Activated CD8-positive, alpha-beta T cell treated with anti-CD3 and anti-CD28 coated beads for 36 hours (primary cell): Measurements from ENCODE around the gene PGRMC1. TPM values are rescaled to one million over a fixed set of nuclear protein-coding genes. Genes with fewer than 3 reads are reported as not detected.
A peak's percentile ranks its signal among the peaks of the same experiment; 100 is the strongest.
"Not testable (repeated sequence)": the region's sequence is repeated elsewhere in the genome, so short reads cannot be mapped to it uniquely, and the experiment has no call there.

Source experiments
- ATAC-seq: fragments of 200-7000 bp; cut with Tn5 transposase; one replicate; pipeline ENCODE4 v1.10.0; 2021; ENCODE audit warnings: mild to moderate bottlenecking, moderate library complexity
- CTCF ChIA-PET: fragments of 350-600 bp; sonication (Branson Sonifier 250); formaldehyde crosslinking; loops from one replicate; lab custom pipeline; 2021; ENCODE audit warnings: antibody characterized with exemption; lab: Charles Lee
- POLR2A ChIA-PET: fragments of 350-600 bp; sonication (Branson Sonifier 250); formaldehyde crosslinking; loops from one replicate; lab custom pipeline; 2021; ENCODE audit warnings: antibody characterized with exemption; lab: Charles Lee
- DNase-seq: peaks from one replicate; pipeline ENCODE4 v3.0.0-alpha.2; 2020
- H3K27ac Mint-ChIP-seq: one replicate; pipeline ENCODE4 v1.8.0; 2021; ENCODE audit warnings: mild to moderate bottlenecking, mixed read lengths
- H3K27me3 Mint-ChIP-seq: one replicate; pipeline ENCODE4 v1.8.0; 2021; ENCODE audit warnings: mixed read lengths
- H3K36me3 Mint-ChIP-seq: one replicate; pipeline ENCODE4 v1.8.0; 2021; ENCODE audit warnings: low read depth, mixed read lengths
- H3K4me1 Mint-ChIP-seq: one replicate; pipeline ENCODE4 v1.8.0; 2021; ENCODE audit warnings: low read depth, mixed read lengths
- H3K4me3 Mint-ChIP-seq: one replicate; pipeline ENCODE4 v1.8.0; 2021; ENCODE audit warnings: mild to moderate bottlenecking, moderate library complexity, mixed read lengths
- H3K9me3 Mint-ChIP-seq: one replicate; pipeline ENCODE4 v1.8.0; 2021; ENCODE audit warnings: mixed read lengths
- intact Hi-C: fragments of 100-400 bp; cut with micrococcal nuclease; formaldehyde crosslinking; loops from one replicate; pipeline ENCODE4 v1.10.0; 2022
- total RNA-seq, 2 experiments: library from RNA; stranded (reverse); gene quantifications; one replicate each; pipeline ENCODE4 v1.2.3, GENCODE V29; 2021
- TF ChIP-seq, protein P1 (sequence below): fragments of 200-600 bp; IDR thresholded peaks from one replicate; pipeline ENCODE4 v1.8.0; 2022; ENCODE audit warnings: antibody characterized with exemption, mild to moderate bottlenecking

Gene PGRMC1
- total RNA-seq, 2 experiments from 2014 or later: 36.8 to 37.1 TPM

DNA sequence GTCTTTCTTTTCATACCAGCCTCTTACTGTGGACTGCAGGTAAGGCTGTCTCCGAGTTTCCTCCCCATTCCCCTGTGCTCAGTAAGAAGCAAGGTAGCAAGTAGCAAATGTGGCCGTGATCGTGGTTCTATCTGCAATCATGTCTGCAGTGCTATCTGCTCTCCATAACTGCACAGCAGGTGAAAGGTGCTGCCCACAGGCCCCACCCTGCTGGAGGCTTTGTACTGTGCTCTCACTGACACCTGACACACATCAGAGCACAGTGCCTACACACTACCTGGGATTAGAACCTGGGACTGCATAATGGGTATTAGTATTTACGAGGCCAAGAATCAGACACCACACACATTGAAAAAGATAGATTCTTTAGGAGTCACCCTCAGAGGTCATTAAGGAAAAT is 15.3 kb downstream of the PGRMC1 start:
- Mint-ChIP-seq H3K4me1 (peaks cover 7% of the 10 kb centered on the region), H3K4me3 (no peak overlapping the region), H3K9me3 (no peaks in the 10 kb centered on the region), H3K36me3 (peaks cover 1% of the 10 kb centered on the region), H3K27me3 (no peaks in the 10 kb centered on the region), H3K27ac (no peak overlapping the region)
- ATAC-seq: no peak
- intact Hi-C loops: no loop called here
- no peak for DNase-seq
- TF ChIP-seq, protein P1, sequence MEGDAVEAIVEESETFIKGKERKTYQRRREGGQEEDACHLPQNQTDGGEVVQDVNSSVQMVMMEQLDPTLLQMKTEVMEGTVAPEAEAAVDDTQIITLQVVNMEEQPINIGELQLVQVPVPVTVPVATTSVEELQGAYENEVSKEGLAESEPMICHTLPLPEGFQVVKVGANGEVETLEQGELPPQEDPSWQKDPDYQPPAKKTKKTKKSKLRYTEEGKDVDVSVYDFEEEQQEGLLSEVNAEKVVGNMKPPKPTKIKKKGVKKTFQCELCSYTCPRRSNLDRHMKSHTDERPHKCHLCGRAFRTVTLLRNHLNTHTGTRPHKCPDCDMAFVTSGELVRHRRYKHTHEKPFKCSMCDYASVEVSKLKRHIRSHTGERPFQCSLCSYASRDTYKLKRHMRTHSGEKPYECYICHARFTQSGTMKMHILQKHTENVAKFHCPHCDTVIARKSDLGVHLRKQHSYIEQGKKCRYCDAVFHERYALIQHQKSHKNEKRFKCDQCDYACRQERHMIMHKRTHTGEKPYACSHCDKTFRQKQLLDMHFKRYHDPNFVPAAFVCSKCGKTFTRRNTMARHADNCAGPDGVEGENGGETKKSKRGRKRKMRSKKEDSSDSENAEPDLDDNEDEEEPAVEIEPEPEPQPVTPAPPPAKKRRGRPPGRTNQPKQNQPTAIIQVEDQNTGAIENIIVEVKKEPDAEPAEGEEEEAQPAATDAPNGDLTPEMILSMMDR: no peak
- ChIA-PET POLR2A (no interaction called here), CTCF (interaction anchor here (1.2 to 1.4 kb wide), 2 partner anchors 14 to 403 kb away, joined by 3 to 4 read pairs; no protein-coding TSS in a partner anchor)

- no peaks in the 10 kb centered on the region for H3K9me3 Mint-ChIP-seq
- TF ChIP-seq, protein P1: no peak
- peaks cover under 1% of the 10 kb centered on the region for H3K27me3 Mint-ChIP-seq
- no peak for ATAC-seq
- CTCF ChIA-PET: no interaction called here
- H3K4me1 Mint-ChIP-seq: peaks cover 7% of the 10 kb centered on the region
- H3K4me3 Mint-ChIP-seq: no peak overlapping the region
- POLR2A ChIA-PET: interaction anchor here (0.9 kb wide), 1 partner anchor 17 kb away, joined by 3 read pairs; no protein-coding TSS in a partner anchor
- no peak for DNase-seq
- no peak overlapping the region for H3K27ac Mint-ChIP-seq
- intact Hi-C loops: no loop called here
- peaks cover 1% of the 10 kb centered on the region for H3K36me3 Mint-ChIP-seq
Observed at GRCh38 chrX:119252716-119253115, 16.6 kb downstream of the PGRMC1 start.

- no peak overlapping the region for H3K4me3 Mint-ChIP-seq
- H3K4me1 Mint-ChIP-seq: no peaks in the 10 kb centered on the region
- H3K36me3 Mint-ChIP-seq: no peaks in the 10 kb centered on the region
- intact Hi-C loops: loop anchor here (2.0 to 10.0 kb wide), 2 partner anchors 122 to 148 kb away; no protein-coding TSS in a partner anchor
- TF ChIP-seq, protein P1: peak; percentile 64
- DNase-seq: peak; percentile 32
- peaks cover 1% of the 10 kb centered on the region for H3K27me3 Mint-ChIP-seq
- H3K27ac Mint-ChIP-seq: no peak overlapping the region
- no peak for ATAC-seq
- CTCF ChIA-PET: interaction anchor here (0.7 to 2.5 kb wide), 7 partner anchors 8 to 273 kb away, joined by 3 to 14 read pairs (median 4); no protein-coding TSS in a partner anchor
- POLR2A ChIA-PET: no interaction called here
- no peaks in the 10 kb centered on the region for H3K9me3 Mint-ChIP-seq
Observed at GRCh38 chrX:119266364-119266995, 30.4 kb downstream of the PGRMC1 start.

- ATAC-seq, H3K27me3 Mint-ChIP-seq, H3K36me3 Mint-ChIP-seq, H3K4me3 Mint-ChIP-seq, DNase-seq, POLR2A ChIA-PET, H3K27ac Mint-ChIP-seq, H3K9me3 Mint-ChIP-seq, H3K4me1 Mint-ChIP-seq: not testable (repeated sequence)
- CTCF ChIA-PET: interaction anchor here (1.6 kb wide), 1 partner anchor 148 kb away, joined by 4 read pairs; no protein-coding TSS in a partner anchor
- intact Hi-C loops: loop anchor here (2.0 to 10.0 kb wide), 2 partner anchors 122 to 148 kb away; no protein-coding TSS in a partner anchor
Observed at GRCh38 chrX:119267115-119267514, 31.0 kb downstream of the PGRMC1 start.

GRCh38 chrX:119272882-119273419 is 36.9 kb downstream of the PGRMC1 start:
- CTCF ChIA-PET: interaction anchor here (1.0 to 1.4 kb wide), 2 partner anchors 11 to 154 kb away, joined by 3 to 6 read pairs; no protein-coding TSS in a partner anchor
- Mint-ChIP-seq H3K9me3 (no peaks in the 10 kb centered on the region), H3K4me1 (peaks cover 9% of the 10 kb centered on the region), H3K36me3 (no peaks in the 10 kb centered on the region), H3K27me3 (peaks cover 14% of the 10 kb centered on the region), H3K4me3 (peak overlapping the region; percentile 59), H3K27ac (no peak overlapping the region)
- POLR2A ChIA-PET: interaction anchor here (1.3 kb wide), 1 partner anchor 10 kb away, joined by 3 read pairs; no protein-coding TSS in a partner anchor
- intact Hi-C loops: no loop called here
- DNase-seq (no peak), ATAC-seq (no peak)
- TF ChIP-seq, protein P1: no peak
